GM18499 (cell line): ENCODE measurements around the gene SCUBE1.

ENCODE experiments used
- ATAC-seq: cut with Tn5 transposase; IDR thresholded peaks from one replicate; pipeline ENCODE4 v1.9.1; 2021; ENCODE audit warnings: moderate number of reproducible peaks; ENCODE audit not compliant: insufficient read depth, unreplicated experiment

SCUBE1 gene

GRCh38 chr22:43331069-43331451 is 12.1 kb downstream of the SCUBE1 start:
- ATAC-seq, result no peak

- no peak for ATAC-seq
Observed at GRCh38 chr22:43330178-43331068, 12.7 kb downstream of the SCUBE1 start.

- ATAC-seq, result no peak
Observed at GRCh38 chr22:43329061-43329460, 14.1 kb downstream of the SCUBE1 start.

GRCh38 chr22:43327157-43327438 is 16.1 kb downstream of the SCUBE1 start:
- ATAC-seq, result no peak

- ATAC-seq, result no peak
Observed at GRCh38 chr22:43326331-43327156, 16.6 kb downstream of the SCUBE1 start.

GRCh38 chr22:43325176-43325575 is 18.0 kb downstream of the SCUBE1 start:
- no peak for ATAC-seq

GRCh38 chr22:43320943-43321900 is 21.9 kb downstream of the SCUBE1 start:
- no peak for ATAC-seq

GRCh38 chr22:43319661-43320486 is 23.3 kb downstream of the SCUBE1 start:
- ATAC-seq, result no peak

- no peak for ATAC-seq
Observed at GRCh38 chr22:43317239-43317638, 25.9 kb downstream of the SCUBE1 start.

GRCh38 chr22:43315687-43316217 is 27.4 kb downstream of the SCUBE1 start:
- no peak for ATAC-seq

GRCh38 chr22:43314611-43315010 is 28.6 kb downstream of the SCUBE1 start:
- no peak for ATAC-seq

GRCh38 chr22:43313890-43314474 is 29.2 kb downstream of the SCUBE1 start:
- no peak for ATAC-seq

- no peak for ATAC-seq
Observed at GRCh38 chr22:43313244-43313889, 29.8 kb downstream of the SCUBE1 start.

GRCh38 chr22:43312608-43313007 is 30.6 kb downstream of the SCUBE1 start:
- ATAC-seq, result no peak

- ATAC-seq, result no peak
Observed at GRCh38 chr22:43310798-43311197, 32.4 kb downstream of the SCUBE1 start.

GRCh38 chr22:43310311-43310710 is 32.9 kb downstream of the SCUBE1 start:
- no peak for ATAC-seq

GRCh38 chr22:43308836-43309235 is 34.3 kb downstream of the SCUBE1 start:
- ATAC-seq, result no peak

GRCh38 chr22:43308060-43308830 is 34.9 kb downstream of the SCUBE1 start:
- ATAC-seq, result no peak
